HG03045 (cell line): ENCODE data around the gene CTU2.
A peak's percentile ranks its signal among the peaks of the same experiment; 100 is the strongest.

Source experiments
- ATAC-seq: cut with Tn5 transposase; IDR thresholded peaks from one replicate; pipeline ENCODE4 v1.9.1; 2021; ENCODE audit warnings: mild to moderate bottlenecking, moderate library complexity; ENCODE audit not compliant: unreplicated experiment

Gene CTU2

DNA sequence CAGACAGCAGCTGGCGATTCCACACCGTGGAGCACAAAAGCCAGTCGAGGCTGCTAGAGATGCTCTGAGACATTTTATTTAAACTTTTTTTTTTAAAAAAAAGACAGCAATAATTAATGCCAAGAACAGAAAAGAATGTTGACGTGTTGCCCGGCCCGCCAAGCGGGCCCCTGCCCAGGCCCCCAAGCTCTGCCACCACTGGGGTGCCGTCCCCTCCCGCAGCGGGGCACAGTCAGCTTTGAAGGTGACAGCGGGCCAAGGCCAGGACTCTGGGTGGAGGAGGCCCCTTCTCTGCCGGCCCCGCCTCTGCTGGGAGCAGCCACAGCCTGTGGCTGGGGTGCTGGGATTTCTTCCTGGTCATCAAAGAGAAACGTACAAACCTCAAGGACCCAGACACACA is 9.9 kb upstream of the CTU2 start:
- no peak for ATAC-seq

DNA sequence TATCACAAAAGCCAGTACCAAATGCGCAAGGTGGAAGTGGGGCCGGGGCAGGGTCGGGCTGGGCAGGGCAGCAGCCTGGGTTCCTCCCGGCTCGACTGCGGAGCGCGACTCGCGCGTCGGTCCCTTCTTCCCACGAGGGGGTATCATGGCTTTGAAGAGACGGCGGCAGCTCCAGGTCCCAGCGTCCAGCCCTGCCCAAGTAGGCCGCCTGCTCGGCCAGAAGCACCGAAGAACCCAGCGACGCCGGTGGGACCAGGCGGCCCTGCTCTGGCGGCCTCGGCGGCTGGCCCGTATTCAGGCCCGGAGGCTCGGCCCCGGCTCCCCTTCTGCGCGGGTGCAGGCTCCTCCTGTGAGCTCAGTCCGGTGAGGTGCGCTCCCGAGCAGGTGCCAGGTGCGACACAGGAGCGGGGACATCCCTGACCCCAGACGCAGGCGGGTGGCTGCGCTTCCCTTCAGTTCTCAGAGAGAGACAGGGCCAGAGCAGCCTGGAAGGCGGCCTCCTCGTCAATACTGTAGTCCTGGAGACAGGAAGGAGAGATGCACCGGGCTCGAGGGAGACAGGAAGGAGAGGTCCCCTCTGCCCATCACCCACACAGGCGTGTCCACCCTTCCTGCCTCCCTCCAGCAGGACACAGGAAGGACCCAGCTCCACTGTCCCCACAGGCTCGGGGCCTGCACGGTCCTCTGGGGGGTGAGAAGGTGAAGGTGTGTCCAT is 9.0 kb upstream of the CTU2 start:
- ATAC-seq, result no peak

DNA sequence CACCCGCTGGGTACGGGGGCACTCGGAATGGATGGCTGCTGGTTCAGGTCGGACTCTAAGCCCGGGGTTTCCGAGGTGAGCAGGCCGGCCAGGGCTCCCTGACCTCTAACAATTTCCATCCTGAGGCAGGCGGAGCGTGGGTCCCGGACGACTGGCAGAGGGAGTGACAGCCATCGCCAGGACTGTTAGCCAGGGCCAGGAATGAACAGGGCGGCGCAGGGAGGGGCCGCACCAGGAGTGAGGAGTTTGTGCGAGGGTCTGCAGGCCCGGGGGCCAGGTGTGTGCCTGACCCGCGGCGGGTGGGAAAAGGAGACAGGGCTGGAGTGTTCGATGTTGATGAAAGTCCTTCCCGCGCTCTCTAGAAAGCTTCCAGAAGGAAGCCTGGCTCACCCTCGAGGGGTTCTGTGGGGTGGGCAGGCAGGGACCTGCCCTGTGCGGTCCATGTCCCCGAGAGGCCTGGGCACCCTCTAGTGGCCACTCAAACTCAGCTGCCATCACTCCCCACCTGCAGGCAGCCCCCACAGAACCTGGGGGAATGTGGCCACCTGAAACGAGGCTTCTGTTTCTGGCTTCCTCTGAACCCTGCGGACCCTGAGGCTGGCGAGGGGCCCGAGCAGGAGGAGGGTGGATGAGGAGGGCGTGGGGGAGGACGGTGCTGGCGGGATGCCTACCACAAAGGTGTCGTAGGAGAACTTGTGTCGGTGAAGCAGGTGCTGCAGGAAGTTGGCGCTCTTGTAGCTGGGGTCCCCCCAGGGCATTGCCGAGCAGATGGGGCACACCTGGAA is 8.3 kb upstream of the CTU2 start:
- no peak for ATAC-seq

DNA sequence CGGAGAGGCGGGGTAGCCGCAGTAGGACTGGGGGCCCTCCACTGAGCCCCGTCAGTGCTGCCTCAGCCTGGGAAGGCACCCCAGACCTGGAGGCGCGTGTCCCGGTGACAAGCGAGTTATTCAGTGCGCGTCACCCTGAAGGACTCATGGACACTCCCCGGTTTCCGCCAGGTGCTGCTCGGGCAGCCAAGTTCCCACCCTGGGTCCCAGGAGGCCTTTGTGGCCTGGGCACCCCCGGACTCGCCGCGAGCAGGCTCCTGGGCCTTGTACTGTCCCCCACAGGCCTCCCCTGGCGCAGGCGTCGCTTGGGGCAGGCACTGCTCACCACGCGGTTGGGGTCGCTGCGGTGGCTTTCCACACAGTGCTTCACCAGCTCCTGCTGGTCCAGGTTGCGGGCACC is 7.7 kb upstream of the CTU2 start:
- no peak for ATAC-seq

DNA sequence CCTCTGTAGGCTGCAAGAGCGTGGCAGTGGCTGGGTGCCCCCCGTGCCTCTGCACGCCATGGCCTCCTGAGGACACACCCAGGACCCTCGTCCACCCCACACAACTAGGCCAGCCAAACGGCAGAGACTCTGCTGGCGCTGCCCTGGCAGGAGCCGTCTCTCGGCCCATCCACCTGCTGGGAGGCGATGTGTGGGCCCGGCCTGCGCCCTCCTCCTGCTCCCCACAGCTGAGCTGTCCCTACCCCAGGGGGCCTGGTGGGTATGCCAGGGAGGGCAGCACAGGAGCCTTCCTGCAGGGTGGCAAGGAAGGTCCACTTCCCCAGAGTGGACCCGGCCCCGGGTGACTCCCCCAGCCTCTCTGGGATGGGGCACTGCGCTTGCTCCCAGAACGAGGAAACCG is 7.1 kb upstream of the CTU2 start:
- no peak for ATAC-seq

DNA sequence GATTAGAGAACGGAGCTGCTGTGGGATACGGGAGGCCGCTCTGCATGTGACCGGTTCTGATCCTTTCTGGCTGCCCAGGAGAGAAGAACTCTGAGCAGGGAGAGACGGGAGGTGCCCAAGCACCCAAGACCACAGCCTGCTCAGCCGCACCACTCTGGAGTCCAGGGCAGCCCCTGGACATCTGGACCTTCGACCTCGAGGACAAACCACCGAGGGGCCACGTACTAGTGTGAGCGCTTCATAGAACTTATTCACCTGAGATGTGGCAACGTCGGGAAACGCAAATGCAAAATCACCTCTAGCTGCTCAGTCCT is 6.0 kb upstream of the CTU2 start:
- no peak for ATAC-seq

DNA sequence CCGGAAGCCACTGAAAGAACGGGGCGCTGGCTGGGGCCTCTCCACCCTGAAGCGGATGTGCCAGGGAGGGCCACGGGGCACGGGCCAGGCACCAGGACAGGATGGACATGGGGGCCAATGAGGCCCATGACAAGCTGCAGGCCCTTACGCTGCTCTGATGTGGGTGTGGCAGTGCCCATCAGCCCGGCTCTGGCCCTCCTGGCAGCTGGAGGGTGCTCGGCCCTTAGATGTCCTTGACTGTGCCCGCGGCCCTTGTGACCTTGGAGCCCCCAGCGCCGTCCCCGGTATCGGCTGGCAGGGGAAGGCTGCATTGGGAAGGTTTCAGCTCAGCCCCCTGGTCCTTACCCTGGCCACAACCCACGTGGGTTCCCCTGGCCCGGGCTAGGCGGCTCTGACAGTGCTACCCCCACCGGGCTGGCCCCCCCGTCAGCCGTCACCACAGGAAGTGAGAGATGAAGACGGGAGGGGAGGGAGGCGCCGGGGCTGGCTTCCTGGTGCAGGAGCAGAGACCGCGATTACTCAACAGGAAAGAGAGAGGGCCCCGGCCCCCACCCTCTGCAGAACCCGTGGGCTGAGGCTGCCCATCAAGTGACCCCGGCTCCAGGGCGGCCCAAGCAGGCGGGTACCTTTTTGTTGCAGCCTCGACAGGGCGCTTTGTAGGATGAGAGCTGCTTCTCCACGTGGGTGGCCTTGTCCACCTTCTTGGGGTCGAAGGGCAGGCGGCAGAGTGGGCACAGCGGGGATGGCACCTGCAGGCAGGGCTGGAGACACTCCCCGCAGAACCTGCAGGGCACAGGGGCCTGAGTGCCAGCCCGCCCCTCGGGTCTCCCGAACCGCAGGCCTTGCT is 5.4 kb upstream of the CTU2 start:
- peak; percentile 58 for ATAC-seq

DNA sequence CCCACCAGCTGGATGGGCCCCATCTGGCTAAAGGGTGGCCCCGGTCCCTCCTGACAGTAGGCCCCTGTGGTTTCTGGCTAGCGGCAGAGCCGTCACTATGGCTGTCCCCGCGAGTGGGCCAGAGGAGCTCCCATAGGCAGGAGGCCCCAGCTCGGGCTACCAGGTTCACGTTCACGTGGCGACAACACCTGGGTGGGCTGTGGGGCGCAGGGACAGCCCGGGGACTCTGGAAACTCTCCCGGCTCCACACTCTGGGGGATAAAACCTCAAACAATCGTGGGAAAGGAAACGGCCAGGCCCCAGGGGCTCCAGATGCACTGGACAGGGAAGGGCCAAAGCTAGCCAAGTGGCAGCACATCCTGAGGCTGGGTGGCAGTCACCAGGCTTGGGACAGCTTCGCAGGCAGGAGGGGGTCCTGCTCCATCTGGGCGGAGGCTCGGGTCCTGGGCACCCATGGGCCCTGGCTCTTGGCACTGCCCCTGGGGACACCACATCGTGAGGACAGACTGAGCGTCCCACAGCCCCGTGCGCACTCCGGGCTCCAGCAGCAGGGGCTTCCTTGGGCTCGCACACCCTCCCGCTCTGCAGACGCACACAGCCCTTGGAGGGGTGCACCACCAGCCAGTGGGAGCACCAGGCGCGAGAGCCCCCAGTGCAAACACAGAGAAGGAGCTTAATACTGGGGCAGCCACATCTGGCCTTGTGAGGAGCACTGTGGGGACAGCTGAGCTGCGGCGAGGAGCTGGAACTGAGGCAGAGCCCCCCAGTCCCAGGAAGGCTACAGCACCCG is 4.5 kb upstream of the CTU2 start:
- no peak for ATAC-seq

DNA sequence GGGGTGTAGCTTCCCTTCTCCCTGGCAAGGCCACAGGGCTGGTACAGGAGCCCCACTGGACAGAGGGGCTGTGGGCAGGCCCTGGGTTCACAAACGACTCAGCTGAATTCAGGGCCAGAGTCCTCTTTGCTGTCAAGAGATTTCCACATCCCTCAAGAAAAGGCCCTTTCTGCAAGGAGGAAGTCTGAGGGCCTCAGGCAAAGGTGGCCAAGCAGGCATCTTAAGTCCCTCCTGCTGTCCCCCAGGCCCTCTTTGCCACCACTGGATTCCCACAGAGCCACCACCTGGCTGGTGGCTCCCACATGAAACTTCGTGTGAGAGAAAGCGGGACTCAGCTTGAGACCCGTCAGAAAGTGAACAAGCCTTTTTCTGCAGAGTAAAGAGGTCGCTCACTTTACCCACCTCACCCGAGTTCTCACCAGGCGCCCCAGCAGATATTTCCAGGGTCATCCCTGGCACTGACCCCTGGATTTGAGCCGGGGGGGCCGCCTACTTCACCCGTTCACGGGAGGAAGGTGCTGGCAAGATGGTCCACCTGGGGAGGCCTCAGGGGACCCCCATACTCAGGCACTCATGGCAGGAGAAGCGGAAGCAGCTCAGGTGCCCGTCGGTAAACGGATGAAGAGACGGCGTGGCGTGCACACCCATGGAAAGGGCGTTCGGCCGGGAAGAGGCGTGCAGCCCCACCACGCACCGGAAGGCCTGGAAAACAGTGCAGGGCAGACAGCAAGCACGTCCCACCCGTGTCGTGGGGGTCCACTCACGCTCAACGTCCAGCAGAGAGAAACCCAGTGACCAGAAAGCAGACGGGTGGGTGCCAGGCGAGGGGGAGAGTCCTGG is 3.7 kb upstream of the CTU2 start:
- no peak for ATAC-seq

DNA sequence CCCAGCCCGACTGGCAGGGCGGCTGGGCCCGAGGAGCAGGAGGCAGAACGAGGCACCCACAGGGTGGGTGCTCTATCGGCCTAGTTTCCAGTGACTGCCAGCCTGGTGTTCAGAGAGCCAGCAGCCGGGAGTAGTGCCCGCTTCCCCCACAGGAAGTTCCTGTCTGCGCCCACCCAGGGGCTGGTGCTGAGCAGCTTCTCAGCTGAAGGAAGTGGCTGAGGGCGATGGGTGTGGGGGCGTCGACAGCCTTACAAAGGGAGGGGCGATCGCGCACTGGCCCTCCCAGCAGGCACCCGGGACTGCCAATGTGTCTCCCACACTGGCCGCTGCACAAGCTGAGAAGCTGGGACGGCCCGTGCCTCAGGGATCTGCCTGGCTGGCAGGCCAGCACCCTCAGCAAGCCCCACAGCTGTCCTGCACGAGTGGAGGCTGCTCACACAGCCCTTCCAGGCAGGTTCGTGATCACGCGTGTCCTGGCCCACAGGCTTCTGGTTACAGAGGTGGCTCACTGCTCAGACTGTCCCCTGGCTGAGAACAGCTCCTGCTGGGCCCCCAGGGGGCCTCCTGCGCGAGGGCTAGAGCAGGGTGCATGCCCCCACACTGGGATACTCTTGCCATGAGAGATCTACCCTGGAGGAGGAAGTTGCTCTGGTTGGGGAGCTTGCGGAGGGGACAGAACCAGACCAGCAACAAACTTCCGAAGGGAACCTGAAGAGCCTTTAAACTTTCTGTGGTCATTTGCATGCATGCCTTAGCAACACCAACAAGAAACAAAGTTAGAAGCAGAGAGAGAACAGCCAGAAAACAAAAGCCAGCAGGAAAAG is 2.6 kb upstream of the CTU2 start:
- no peak for ATAC-seq

DNA sequence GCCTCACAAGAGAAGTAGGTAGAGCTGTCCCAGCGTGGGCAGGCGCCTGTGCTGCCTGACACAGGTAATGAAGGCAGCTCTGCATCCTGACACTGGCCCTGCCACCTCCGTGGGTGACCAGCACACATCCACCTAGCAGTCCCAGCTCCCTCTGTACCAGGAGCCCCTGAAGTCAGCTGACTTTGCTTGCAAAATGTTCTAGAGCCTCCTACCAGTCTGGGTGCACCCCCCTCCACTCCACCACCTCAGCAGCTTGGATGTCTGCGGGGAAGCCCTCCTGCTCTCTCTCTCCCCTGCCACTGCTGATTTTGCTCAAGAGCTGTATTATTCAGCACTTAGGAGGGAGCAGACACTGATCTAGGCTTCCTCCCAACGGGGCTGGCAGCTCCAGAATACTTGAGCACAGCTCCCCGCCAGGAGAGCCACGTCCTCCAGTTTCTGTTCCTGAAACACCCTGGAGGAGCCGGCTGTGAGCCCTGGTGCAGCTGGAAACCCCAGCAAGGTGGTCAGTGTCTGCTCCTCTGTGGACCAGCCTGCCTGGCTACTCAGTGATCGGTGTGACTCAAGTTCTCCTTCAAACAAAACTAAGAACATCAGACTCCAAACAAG is 1.1 kb upstream of the CTU2 start:
- no peak for ATAC-seq

DNA sequence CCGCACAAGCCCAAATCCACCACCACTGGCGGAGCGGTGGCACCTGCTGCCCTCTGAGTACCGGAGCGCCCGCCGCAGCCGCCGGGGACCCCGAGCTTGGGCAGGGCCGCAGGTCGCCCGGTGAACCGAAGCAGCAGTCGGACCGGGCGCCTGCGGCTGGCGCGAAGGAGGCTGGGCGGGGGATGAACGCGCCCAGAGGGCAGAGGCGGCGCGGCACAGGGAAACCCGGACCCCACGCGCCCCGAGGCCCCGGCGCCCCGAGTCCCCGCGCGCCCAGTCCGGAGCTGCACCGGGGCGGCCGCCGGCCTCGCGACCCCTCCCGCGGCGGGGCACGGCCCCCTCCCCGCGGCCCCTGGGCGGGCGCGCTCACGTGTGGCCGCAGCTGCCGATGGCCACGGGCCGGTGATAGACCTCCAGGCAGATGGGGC is 488 bp upstream of the CTU2 start:
- peak; percentile 14 for ATAC-seq

DNA sequence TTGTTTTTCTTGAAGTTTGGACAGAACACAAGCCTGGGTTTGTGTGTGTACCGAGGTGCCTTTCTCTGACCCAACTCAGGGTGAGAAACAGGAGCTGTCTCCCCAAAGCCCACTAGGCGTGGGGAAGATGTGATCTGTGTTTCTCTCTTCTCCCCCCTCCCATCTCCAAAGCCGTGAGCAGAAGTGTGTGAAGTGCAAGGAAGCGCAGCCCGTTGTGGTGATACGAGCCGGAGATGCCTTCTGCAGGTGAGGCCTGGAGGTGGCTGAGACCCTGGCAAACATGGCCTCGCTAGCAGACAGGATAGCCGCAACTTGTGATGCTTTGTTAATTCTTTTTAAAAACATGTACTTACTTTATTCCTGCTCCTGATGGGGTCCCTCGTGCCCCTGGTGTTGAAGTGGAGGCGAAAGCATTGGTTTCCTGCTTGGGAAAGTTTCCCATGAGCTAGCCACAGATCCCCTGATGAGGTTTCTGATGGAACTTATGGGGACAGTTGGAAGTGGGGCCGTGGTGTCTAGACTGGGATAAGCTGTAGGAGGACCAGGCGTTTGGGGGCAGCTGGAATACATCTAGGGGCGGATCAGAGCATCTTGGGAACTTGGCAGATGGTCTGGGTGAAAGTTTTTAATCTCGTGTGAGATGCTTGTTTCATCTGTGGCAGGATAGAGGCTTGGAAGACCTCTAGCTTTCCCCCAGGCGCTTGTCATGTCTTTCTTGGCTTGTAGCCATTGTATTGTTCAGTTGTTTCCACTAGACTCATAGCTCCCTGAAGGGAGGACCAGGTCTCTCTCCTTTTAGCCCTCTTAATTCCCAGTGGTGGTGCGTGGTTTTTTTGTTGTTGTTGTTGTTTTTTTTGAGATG is 893 bp downstream of the CTU2 start:
- no peak for ATAC-seq

DNA sequence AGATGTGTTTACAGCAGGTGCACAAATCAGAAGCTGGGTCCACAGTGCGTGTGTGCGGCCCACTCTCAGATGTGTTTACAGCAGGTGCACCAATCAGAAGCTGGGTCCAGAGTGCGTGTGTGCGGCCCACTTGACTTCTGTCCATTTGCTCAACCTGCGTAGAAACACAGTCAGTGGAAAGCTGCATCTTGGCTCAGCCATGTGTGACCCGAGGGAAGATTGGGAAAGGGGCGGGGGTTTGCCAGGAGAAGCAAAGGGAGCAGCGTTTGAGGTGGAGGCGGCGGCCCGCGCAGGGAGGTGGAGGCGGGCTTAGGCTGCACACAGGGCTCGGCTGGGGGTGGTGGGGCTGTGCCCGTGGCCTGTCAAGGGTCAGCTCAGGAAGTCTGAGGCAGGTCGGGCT is 4.3 kb downstream of the CTU2 start:
- ATAC-seq, result no peak

DNA sequence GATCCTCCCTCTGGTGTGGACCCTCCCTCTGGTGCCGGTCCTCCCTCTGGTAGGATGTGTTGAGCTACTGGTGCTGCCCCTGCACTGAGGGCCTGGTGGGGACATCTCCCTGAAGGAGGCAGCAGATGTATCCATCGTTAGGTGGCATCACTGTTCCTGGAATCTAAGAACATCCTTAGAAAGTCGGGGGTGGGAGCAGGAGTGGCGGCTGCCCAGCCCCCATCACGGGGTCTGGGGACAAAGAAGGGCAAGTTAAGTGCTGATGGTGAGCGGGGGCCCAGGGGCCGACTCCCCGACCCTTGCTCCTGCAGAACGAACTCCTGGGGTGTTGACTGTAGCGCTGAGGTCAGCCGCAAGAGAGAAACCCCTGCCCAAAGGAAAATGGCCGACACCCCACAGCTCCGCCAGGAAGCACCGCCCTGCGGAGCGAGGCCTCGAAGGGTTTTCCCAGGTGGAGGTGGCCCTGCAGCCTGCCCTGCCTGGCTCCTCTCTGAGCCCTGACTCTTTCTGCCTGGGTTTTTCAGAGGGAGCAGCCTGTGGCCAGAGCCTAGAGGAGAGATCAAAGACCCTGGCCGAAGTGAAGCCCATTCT is 5.5 kb downstream of the CTU2 start:
- no peak for ATAC-seq

DNA sequence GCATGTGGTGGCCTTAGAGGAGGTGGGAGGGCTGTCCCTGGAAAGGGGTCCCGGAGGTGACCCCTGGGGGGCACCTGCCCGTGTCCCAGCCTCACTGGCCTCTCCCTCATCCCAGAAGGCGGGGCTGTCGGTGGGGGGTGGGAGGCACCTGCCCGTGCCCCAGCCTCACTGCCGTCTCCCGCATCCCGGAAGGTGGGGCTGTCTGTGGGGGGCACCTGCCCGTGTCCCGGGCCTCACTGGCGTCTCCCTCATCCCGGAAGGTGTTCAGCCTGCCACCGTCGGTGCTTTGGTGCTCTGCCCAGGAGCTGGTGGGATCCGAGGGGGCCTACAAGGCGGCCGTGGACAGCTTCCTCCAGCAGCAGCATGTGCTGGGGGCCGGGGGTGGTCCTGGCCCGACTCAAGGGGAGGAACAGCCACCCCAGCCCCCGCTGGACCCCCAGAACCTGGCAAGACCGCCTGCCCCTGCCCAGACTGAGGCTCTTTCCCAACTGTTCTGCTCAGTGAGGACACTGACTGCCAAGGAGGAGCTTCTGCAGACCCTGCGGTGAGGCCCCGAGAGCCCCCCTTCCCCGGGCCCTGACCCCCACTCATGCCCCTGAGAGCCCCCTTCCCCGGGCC is 6.2 kb downstream of the CTU2 start:
- no peak for ATAC-seq

DNA sequence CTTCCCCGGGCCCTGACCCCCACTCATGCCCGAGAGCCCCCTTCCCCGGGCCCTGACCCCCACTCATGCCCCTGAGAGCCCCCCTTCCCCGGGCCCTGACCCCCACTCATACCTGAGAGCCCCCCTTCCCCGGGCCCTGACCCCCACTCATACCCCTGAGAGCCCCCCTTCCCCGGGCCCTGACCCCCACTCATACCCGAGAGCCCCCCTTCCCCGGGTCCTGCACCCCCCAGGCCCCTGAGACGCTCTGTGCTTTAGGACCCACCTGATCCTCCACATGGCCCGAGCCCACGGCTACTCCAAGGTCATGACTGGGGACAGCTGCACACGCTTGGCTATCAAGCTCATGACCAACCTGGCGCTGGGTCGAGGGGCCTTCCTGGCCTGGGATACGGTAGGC is 6.8 kb downstream of the CTU2 start:
- ATAC-seq, result no peak
